Progenitor cell of endocrine pancreas (in vitro differentiated cells): Measurements from ENCODE around the gene SPOCD1. TPM values are rescaled to one million over a fixed set of nuclear protein-coding genes. Genes with fewer than 3 reads are reported as not detected.

Experiments
- DNase-seq: peaks from one replicate; pipeline ENCODE4 v3.0.0; 2021; ENCODE audit warnings: low spot score; ENCODE audit not compliant: unreplicated experiment
- H3K27ac Mint-ChIP-seq: 2 replicates; pipeline ENCODE4 v1.8.0; 2021; ENCODE audit warnings: mild to moderate bottlenecking, moderate library complexity, mixed read lengths
- H3K27me3 Mint-ChIP-seq: 2 replicates; pipeline ENCODE4 v1.8.0; 2021; ENCODE audit warnings: mixed read lengths
- H3K36me3 Mint-ChIP-seq: 2 replicates; pipeline ENCODE4 v1.8.0; 2022; ENCODE audit warnings: mixed read lengths; ENCODE audit not compliant: insufficient read depth
- H3K4me1 Mint-ChIP-seq: 2 replicates; pipeline ENCODE4 v1.8.0; 2021; ENCODE audit warnings: low read depth, mixed read lengths
- H3K4me3 Mint-ChIP-seq: 2 replicates; pipeline ENCODE4 v1.8.0; 2021; ENCODE audit warnings: low read depth, mild to moderate bottlenecking, moderate library complexity, mixed read lengths
- H3K9me3 Mint-ChIP-seq: 2 replicates; pipeline ENCODE4 v1.8.0; 2021; ENCODE audit warnings: low read depth, mixed read lengths
- CTCF ChIP-seq: fragments of 200-600 bp; sonication (generic); IDR thresholded peaks from one replicate; pipeline ENCODE4 v1.5.0; 2021; ENCODE audit warnings: antibody characterized with exemption, mild to moderate bottlenecking; ENCODE audit not compliant: unreplicated experiment
- total RNA-seq: library from RNA; stranded (reverse); gene quantifications from 2 replicates; pipeline ENCODE4 v1.2.1, GENCODE V29; 2021

Gene SPOCD1
- total RNA-seq, 1 donor from 2014 or later = 0.36 TPM

- Mint-ChIP-seq H3K27me3 (peaks cover 22% of the 10 kb centered on the region), H3K4me1 (peaks cover 2% of the 10 kb centered on the region), H3K27ac (no peak overlapping the region), H3K36me3 (no peaks in the 10 kb centered on the region), H3K4me3 (no peak overlapping the region), H3K9me3 (no peaks in the 10 kb centered on the region)
- no peak for DNase-seq
- TF ChIP-seq CTCF = no peak
These were observed 59.2 kb downstream of the SPOCD1 start for GRCh38 chr1:31756578-31756977.

- Mint-ChIP-seq H3K27me3 (peaks cover 24% of the 10 kb centered on the region), H3K4me1 (peaks cover 2% of the 10 kb centered on the region), H3K36me3 (no peaks in the 10 kb centered on the region), H3K4me3 (no peak overlapping the region), H3K9me3 (no peaks in the 10 kb centered on the region), H3K27ac (no peak overlapping the region)
- no peak for DNase-seq
- TF ChIP-seq CTCF = no peak
These were observed 59.9 kb downstream of the SPOCD1 start for GRCh38 chr1:31755850-31756492.

GRCh38 chr1:31755197-31755611 is 60.6 kb downstream of the SPOCD1 start:
- Mint-ChIP-seq H3K4me1 (peaks cover under 1% of the 10 kb centered on the region), H3K27me3 (peaks cover 24% of the 10 kb centered on the region), H3K36me3 (no peaks in the 10 kb centered on the region), H3K27ac (no peak overlapping the region), H3K4me3 (no peak overlapping the region), H3K9me3 (no peaks in the 10 kb centered on the region)
- TF ChIP-seq CTCF = no peak
- no peak for DNase-seq

- no peaks in the 10 kb centered on the region for H3K4me1 Mint-ChIP-seq
- no peak for DNase-seq
- H3K4me3 Mint-ChIP-seq = no peak overlapping the region
- no peak for TF ChIP-seq CTCF
- H3K27ac Mint-ChIP-seq = no peak overlapping the region
- H3K27me3 Mint-ChIP-seq = peaks cover 24% of the 10 kb centered on the region
- no peaks in the 10 kb centered on the region for H3K36me3 Mint-ChIP-seq
- no peaks in the 10 kb centered on the region for H3K9me3 Mint-ChIP-seq
These were observed 61.4 kb downstream of the SPOCD1 start for GRCh38 chr1:31754397-31754796.

GRCh38 chr1:31753707-31754349 is 62.0 kb downstream of the SPOCD1 start:
- H3K27me3 Mint-ChIP-seq = peaks cover 25% of the 10 kb centered on the region
- H3K9me3 Mint-ChIP-seq = no peaks in the 10 kb centered on the region
- H3K27ac Mint-ChIP-seq = no peak overlapping the region
- H3K36me3 Mint-ChIP-seq = no peaks in the 10 kb centered on the region
- no peaks in the 10 kb centered on the region for H3K4me1 Mint-ChIP-seq
- no peak for DNase-seq
- no peak overlapping the region for H3K4me3 Mint-ChIP-seq
- TF ChIP-seq CTCF = no peak
